HG02759 (cell line): ENCODE results near the gene CTIF.

ENCODE experiments used
- ATAC-seq: cut with Tn5 transposase; IDR thresholded peaks from one replicate; pipeline ENCODE4 v1.9.1; 2021; ENCODE audit warnings: mild to moderate bottlenecking, moderate library complexity; ENCODE audit not compliant: unreplicated experiment

Gene CTIF

DNA sequence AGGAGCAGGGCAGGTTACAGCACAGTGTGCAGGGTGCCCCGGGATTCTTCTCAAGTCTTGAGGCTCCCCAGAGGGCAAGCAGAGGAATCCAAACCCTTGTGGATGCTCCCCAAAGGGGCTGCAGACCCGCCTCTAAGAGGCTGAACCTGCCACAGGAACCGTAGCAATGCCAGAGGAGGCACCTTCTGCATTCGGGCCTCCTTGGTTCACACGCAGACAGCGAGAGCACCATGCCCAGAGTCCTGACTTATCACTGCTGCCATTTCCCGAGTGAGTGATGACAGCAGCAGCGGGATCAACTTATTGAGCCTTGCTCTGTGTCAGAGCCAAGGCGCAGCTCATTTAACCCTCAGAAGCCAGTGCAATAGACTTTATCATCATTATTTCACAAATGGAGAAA is 203.5 kb downstream of the CTIF start:
- no peak for ATAC-seq

GRCh38 chr18:48742706-48743475 is 204.1 kb downstream of the CTIF start:
- no peak for ATAC-seq

GRCh38 chr18:48743886-48744285 is 205.1 kb downstream of the CTIF start:
- ATAC-seq, result no peak

DNA sequence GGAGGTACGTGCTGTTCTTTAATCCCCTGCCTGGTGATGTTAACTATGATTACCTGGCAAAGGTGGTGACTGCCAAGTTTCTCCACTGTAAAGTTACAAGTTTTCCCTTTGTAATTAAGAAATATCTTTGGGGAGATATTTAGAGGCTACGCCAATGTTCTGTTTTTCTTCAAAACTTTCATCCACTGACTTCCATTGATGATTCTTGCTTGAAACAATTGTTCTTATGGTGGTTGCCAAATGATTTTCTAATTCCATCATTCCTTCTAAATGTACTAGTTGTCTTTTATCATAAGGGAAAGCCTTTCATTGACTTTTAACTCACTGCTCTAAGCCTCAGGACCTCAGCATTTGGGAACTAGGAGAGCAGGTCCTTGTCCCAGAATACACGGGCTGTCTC is 206.5 kb downstream of the CTIF start:
- no peak for ATAC-seq

DNA sequence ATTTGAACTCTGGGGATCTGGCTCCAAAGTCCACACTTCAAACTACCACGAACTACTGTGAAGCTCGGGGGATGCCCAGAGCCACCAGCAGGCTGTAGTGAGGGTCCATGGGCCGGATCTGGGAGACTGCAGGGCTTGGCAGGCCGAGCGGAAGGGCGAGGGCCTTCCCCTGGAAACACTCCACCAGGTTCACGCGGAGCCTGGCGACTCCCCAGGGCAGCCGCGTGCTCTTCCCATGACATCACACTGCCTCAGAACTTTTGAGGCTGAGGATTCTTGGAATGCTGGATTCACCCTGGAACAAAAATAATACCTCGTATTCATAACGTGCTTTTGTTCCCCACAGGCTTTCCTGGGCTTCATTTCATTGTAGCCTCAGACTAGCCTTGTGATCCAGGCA is 210.9 kb downstream of the CTIF start:
- no peak for ATAC-seq

DNA sequence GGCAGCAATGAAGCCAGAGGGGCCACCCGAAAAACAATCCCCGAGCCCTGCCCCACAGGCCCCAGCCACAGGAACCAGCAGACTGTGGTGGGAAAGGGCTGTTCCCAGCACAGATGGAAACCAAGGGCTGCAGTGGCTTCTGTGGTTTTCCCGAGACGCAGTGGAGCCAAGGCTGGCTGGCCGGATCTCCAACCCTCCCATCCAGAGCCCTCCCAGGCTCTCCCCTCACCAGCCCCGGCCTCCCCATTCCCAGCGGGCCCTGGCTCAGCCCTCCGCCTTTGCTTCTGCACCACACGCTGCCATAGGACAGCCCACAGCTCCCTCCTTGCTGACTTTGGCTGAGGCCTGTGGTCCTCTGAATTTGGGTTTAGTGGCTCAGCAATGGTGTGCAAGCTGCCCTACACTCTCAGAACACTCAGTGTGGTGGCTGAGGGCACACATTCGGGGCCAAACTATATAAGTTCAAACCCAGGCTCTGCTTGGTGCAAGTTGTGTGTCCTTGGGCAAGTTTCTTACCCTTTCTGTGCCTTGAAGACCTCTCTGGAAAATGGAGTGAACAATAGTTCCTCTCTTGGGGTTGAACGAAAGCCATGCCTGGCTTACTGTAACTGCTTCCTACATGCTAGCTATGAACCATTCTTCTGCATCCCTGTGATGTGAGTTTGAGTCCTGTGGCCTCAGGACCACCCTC is 211.8 kb downstream of the CTIF start:
- ATAC-seq, result no peak

- no peak for ATAC-seq
Observed at GRCh38 chr18:48751727-48752468, 213.1 kb downstream of the CTIF start.

- ATAC-seq, result no peak
Observed at GRCh38 chr18:48752478-48752877, 213.6 kb downstream of the CTIF start.

- no peak for ATAC-seq
Observed at GRCh38 chr18:48752928-48753327, 214.1 kb downstream of the CTIF start.

- no peak for ATAC-seq
Observed at GRCh38 chr18:48753691-48754090, 214.9 kb downstream of the CTIF start.

GRCh38 chr18:48754559-48754958 is 215.7 kb downstream of the CTIF start:
- ATAC-seq, result no peak

- peak; percentile 78 for ATAC-seq
Observed at GRCh38 chr18:48754993-48755473, 216.2 kb downstream of the CTIF start.

DNA sequence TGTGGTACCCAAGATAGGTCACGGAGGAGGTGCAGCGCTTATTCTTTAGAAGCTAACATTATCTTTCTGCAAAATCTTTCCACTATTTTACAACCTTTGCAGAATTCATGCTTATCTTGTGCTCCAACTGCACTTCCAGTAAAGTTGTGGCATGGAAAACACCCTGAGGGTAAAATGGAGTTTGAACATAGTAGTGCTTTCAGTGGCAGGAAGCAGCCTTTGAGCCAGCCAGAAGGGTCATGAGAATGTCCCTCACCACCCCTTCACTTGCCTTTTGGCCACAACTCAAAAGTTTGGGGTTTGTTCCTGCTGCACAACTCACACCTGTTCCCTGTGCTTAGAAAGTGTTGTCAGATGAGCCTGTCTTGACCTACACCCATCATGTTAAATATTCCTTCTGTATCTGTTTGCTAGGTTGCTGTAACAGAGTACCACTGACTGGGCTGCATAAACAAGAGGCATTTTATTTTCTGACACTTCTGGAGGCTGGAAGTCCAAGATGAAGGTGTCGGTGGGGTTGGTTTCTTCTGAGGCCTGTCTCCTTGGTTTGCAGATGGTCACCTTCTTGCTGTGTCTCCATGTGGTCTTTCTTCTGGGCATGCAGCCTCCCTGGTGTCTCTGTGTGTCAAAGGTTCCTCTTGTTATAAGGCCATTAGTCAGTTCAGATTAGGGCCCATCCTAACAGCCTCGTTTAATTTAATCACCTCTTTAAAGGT is 217.8 kb downstream of the CTIF start:
- no peak for ATAC-seq

GRCh38 chr18:48757367-48757766 is 218.5 kb downstream of the CTIF start:
- ATAC-seq, result no peak

DNA sequence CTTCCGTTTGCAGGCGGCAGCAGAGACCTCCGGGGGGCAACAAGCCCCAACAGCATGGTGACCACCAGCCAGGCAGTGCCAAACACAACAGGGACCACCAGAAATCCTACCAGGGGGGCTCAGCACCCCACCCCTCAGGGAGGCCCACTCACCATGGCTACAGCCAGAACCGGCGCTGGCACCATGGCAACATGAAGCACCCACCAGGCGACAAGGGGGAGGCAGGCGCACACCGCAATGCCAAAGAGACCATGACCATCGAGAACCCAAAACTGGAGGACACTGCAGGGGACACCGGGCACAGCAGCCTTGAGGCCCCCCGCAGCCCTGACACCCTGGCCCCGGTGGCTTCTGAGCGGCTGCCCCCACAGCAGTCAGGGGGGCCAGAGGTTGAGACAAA is 219.1 kb downstream of the CTIF start:
- no peak for ATAC-seq

DNA sequence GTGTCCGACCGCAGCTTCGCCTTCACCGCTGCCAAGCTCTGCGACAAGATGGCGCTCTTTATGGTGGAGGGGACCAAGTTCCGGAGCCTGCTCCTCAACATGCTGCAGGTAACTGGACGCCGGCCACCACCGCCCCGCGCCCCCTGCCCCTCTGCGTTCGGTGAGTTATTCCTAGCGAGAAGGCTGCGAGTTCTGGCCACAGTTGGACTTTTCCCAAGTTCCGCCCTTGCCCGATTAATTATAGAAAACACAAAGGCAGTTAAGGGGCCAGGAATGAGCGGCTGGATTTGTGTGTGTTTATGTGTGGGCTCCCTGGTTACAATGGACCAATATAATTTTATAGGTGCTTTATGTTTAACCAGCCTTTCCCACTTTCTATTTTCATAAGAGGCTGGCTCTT is 222.8 kb downstream of the CTIF start:
- ATAC-seq, result no peak

- no peak for ATAC-seq
Observed at GRCh38 chr18:48762022-48762421, 223.2 kb downstream of the CTIF start.

DNA sequence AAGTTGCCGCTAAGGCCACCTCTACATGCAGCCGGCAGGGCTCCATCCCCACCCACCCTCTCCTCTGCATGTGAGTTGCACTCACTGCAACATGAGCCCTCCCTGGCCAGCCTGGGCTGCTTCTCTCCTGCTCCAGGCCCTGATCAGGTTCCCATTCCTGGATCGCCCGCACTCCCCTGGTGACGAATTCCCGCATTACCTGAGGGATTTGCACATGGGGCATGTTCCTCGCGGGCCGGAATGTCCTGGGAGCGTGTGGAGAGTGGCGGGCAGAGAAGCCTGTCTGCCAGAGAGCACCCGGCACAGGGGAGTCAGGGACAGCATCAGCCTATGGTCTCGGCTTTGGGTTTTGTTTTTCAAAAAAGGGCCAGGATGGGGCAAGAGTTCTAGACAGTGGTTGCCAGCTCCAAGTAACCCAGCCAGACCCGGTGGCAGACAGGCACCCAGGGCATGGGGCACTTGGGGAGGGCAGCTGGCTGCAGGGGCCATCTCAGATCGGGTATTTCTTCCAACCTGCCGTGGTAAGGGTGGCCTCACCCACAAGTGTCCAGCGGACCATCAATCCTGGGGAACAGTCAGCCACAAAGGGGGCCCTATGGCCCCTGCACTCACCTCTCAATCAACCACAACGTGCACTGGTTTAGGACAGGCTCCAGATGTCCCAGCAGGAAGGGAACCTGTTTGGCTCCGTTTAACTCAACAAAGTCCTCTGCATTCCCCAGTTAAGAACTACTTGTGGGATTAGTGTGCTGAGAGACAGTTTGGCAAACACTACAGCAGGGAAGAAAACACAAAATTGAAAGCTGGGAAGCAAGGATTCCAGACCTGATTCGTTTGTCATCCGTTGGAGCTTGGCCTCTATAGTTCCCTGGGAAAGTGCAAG is 224.2 kb downstream of the CTIF start:
- no peak for ATAC-seq

DNA sequence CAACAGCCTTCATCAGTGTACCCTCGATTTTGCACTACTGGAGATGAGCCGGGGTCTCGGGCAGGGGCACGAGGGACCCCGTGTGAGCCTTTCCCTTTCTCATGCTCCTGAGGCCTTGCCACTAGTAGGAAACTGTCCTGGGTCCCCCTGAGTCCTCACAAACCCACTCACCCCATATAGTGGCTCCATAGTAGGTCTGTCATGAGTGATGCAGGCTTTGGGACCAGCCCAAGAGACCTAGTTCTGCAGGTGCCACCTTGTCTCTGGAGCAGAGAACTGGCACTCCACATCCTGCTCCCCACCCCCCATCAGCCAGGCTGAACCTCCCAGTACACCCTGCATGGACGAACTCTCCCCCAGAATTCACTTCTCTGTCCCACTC is 224.9 kb downstream of the CTIF start:
- ATAC-seq, result no peak

DNA sequence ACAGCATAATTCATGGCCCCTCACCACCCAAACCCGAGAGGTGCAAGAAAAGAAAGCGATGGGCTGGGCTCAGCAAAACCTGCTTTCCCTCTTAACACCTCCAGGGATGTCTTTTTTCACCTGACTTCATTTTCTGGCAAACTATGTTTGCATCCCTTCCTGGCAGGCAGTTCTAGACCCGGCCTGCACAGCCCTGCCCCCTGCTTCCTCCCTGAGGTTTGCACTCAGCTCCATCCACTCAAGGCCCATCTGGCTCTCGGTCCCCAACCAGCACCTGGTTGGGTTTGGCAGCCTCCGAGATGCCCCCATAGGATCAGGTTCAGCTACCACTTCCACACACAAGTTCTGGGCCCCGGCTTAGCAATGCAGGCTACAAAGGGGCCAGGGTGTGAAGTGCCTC is 226.2 kb downstream of the CTIF start:
- no peak for ATAC-seq
